GM12892 (cell line): ENCODE data around the gene MUC13.

Source experiments
- POLR2A ChIP-seq: IDR thresholded peaks from 2 replicates; pipeline ENCODE4 v1.6.1; 2011; ENCODE audit warnings: low read depth, low read length, control low read depth
- POLR2AphosphoS5 ChIP-seq: IDR thresholded peaks from 2 replicates; pipeline ENCODE4 v1.6.1; 2011; ENCODE audit warnings: low read depth, low read length, control low read depth
- TAF1 ChIP-seq: IDR thresholded peaks from 2 replicates; pipeline ENCODE4 v1.6.1; 2011; ENCODE audit warnings: low read depth, mild to moderate bottlenecking, control low read depth, low read length, borderline replicate concordance

DNA sequence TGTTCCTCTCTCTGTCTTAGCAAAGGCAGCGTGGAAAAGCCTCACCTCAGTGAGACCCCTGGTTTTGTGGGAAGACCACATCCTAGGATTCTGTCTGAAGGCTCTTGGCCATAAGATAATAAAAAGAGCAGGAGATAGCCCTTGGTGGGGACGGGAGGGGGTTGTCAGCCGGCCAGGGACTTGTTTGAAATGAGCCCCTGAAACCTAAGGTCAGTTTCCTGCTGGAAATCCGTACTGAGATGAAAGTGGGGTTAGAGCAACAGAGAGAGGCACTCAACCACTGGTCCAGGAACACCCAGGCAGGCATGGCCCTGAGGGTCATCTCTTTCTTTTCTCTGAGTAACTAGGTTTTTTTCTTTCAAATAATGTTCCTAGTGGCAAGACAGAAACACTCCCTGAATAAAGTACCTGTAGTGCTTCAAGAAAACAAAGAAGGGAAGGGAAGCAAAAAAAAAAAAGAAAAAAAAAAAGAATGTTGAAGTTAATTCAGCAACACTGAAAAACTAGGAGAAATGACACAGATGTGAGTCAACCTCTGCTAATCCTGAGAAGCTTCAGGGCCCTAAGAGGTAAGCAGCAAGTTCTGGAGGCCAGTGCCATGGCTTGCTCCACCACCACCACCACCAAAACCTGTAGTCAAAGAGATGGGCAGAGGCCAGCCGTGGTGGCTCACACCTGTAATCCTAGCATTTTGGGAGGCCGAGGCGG, 50.6 kb downstream of the MUC13 start:
- TF ChIP-seq TAF1 (no peak), POLR2A (no peak), POLR2AphosphoS5 (no peak)
